K562 (cell line): ENCODE measurements around the gene DCAF16. TPM values are rescaled to one million over a fixed set of nuclear protein-coding genes. Genes with fewer than 3 reads are reported as not detected.

Source experiments
- CBX8 ChIP-seq: fragments of 200-600 bp; sonication (generic); IDR thresholded peaks from 2 replicates; pipeline ENCODE4 v1.6.1; 2012; ENCODE audit warnings: borderline replicate concordance, mixed run types, low read depth, mild to moderate bottlenecking, moderate library complexity, mixed read lengths, low read length, control low read depth, inconsistent platforms; ENCODE audit not compliant: poor library complexity, severe bottlenecking; ENCODE audit errors: extremely low read depth
- JUND ChIP-seq, 2 experiments: IDR thresholded peaks; 2 replicates in 1 of 2; 3 replicates in 1 of 2; pipeline ENCODE4 v1.6.1; 2011; ENCODE audit warnings: borderline replicate concordance in 2 of 2, low read depth in 2 of 2, low read length in 2 of 2, improper control_type of control experiment in 1 of 2, missing biosample characterization in 1 of 2, missing genetic modification characterization in 1 of 2, missing genetic modification reagents in 1 of 2
- LARP7 ChIP-seq: fragments of 450-650 bp; IDR thresholded peaks from 2 replicates; pipeline ENCODE4 v1.6.1; 2016
- NFE2L1 ChIP-seq: fragments of 450-650 bp; IDR thresholded peaks from 2 replicates; pipeline ENCODE4 v1.6.1; 2016; ENCODE audit warnings: missing genetic modification characterization, low read depth, mild to moderate bottlenecking, missing compliant biosample characterization, moderate library complexity, borderline replicate concordance
- RFX5 ChIP-seq: IDR thresholded peaks from 2 replicates; pipeline ENCODE4 v1.6.1; 2011; ENCODE audit warnings: low read depth, mild to moderate bottlenecking, improper control_type of control experiment, low read length
- SAP30 ChIP-seq: fragments of 200-600 bp; sonication (generic); IDR thresholded peaks from 2 replicates; pipeline ENCODE4 v1.6.1; 2012; ENCODE audit warnings: borderline replicate concordance, low read depth, mild to moderate bottlenecking, moderate library complexity, low read length, control low read depth, inconsistent platforms; ENCODE audit not compliant: insufficient read depth, poor library complexity, severe bottlenecking
- SMARCA5 ChIP-seq: fragments of 450-650 bp; IDR thresholded peaks from 2 replicates; pipeline ENCODE4 v1.6.1; 2016
- SNRNP70 ChIP-seq: fragments of 200-400 bp; formaldehyde crosslinking; optimal IDR thresholded peaks from 2 replicates; pipeline ENCODE3; 2017; ENCODE audit warnings: low read depth, low read length
- SPI1 ChIP-seq: IDR thresholded peaks from 2 replicates; pipeline ENCODE4 v1.6.1; 2011; ENCODE audit warnings: low read depth, low read length, control low read depth, borderline replicate concordance
- ZBTB12 ChIP-seq: fragments of 250-450 bp; sonication (Bioruptor Pico); IDR thresholded peaks from 2 replicates; pipeline ENCODE4 v1.4.0; 2020
- ZC3H4 ChIP-seq: sonication (generic); formaldehyde crosslinking; IDR thresholded peaks from 2 replicates; pipeline ENCODE4 v1.9.0; 2021; ENCODE audit warnings: missing genetic modification reagents, borderline replicate concordance
- ZNF121 ChIP-seq: sonication (generic); formaldehyde crosslinking; conservative IDR thresholded peaks from 2 replicates; pipeline ENCODE4 v1.8.0; 2022; ENCODE audit warnings: missing genetic modification reagents
- ZNF24 ChIP-seq: fragments of 450-650 bp; IDR thresholded peaks from 2 replicates; pipeline ENCODE4 v1.6.1; 2016
- ZNF408 ChIP-seq: fragments of 250-450 bp; sonication (Bioruptor Pico); IDR thresholded peaks from 2 replicates; pipeline ENCODE4 v1.4.0; 2020; ENCODE audit warnings: low read depth, mild to moderate bottlenecking, moderate library complexity
- ZNF639 ChIP-seq, 2 experiments: fragments of 200-800 bp in 1 of 2; sonication (Bioruptor generic) in 1 of 2; sonication (generic) in 1 of 2; formaldehyde crosslinking in 1 of 2; IDR thresholded peaks in 1 of 2; conservative IDR thresholded peaks in 1 of 2; 2 replicates each; pipeline versions ENCODE4 v1.5.0 to v1.6.1; 2016 to 2020; ENCODE audit warnings: missing compliant biosample characterization in 1 of 2, missing genetic modification characterization in 1 of 2, missing genetic modification reagents in 1 of 2
- polyA plus RNA-seq, 8 experiments: library from polyadenylated mRNA; depleted of rRNA in 4 of 8; stranded (reverse) in 5 of 8; unstranded in 3 of 8; fragments of >200 nt; fragmentation: Nextera tagmentation in 2 of 8; fragmentation: Illumina TruSeq in 1 of 8; extraction: Ambion mirVana in 2 of 8; extraction: Trizol in 1 of 8; gene quantifications; 2 replicates each; pipeline versions ENCODE4 v1.2.1 to v1.2.3, GENCODE V29; 2011 to 2014; ENCODE audit warnings: inconsistent platforms in 1 of 8, missing spikeins in 1 of 8
- total RNA-seq, 7 experiments: library from RNA; depleted of rRNA in 6 of 7; stranded (reverse); fragments of >200 nt in 6 of 7; fragmentation: Illumina TruSeq in 2 of 7; extraction: Trizol in 2 of 7; gene quantifications; 2 replicates each; pipeline versions ENCODE4 v1.2.1 to v1.2.3, GENCODE V29; 2011 to 2021; ENCODE audit warnings: low replicate concordance in 1 of 7
- TF ChIP-seq, protein P1 (sequence below), 3 experiments: fragments of 200-800 bp in 1 of 3; fragments of 250-450 bp in 1 of 3; fragments of 450-650 bp in 1 of 3; sonication (Bioruptor Pico) in 1 of 3; sonication (Bioruptor generic) in 1 of 3; formaldehyde crosslinking in 1 of 3; IDR thresholded peaks; 2 replicates each; pipeline versions ENCODE4 v1.6.1 to v1.8.0; 2016 to 2022; ENCODE audit warnings: mild to moderate bottlenecking in 2 of 3, missing genetic modification characterization in 2 of 3, missing compliant biosample characterization in 1 of 3, moderate library complexity in 1 of 3
- TF ChIP-seq, protein P2 (sequence below), 2 experiments: IDR thresholded peaks in 1 of 2; conservative IDR thresholded peaks in 1 of 2; 2 replicates each; pipeline ENCODE4 v1.6.1; 2016; ENCODE audit warnings: low read depth in 2 of 2, mild to moderate bottlenecking in 1 of 2, missing compliant biosample characterization in 1 of 2, missing genetic modification characterization in 1 of 2, moderate library complexity in 1 of 2

The DCAF16 gene
- total and polyA plus RNA-seq, 9 of the 15 experiments (the other 6 are each of a cell fraction or from before 2014, with no cell fraction given), result 20.5 to 82.8 (median 67.8) TPM

- no peak for TF ChIP-seq ZNF639 (CRISPR knock-in tag; conservative IDR thresholded peaks at IDR 0.05 in 1 of 2, IDR thresholded peaks at IDR 0.05 in 1 of 2)
- TF ChIP-seq ZC3H4, result no peak
- TF ChIP-seq NFE2L1 (tag), result peak; percentile 17; the same call in 1 of the 2 replicates
- no peak for TF ChIP-seq SMARCA5
- TF ChIP-seq, protein P1, sequence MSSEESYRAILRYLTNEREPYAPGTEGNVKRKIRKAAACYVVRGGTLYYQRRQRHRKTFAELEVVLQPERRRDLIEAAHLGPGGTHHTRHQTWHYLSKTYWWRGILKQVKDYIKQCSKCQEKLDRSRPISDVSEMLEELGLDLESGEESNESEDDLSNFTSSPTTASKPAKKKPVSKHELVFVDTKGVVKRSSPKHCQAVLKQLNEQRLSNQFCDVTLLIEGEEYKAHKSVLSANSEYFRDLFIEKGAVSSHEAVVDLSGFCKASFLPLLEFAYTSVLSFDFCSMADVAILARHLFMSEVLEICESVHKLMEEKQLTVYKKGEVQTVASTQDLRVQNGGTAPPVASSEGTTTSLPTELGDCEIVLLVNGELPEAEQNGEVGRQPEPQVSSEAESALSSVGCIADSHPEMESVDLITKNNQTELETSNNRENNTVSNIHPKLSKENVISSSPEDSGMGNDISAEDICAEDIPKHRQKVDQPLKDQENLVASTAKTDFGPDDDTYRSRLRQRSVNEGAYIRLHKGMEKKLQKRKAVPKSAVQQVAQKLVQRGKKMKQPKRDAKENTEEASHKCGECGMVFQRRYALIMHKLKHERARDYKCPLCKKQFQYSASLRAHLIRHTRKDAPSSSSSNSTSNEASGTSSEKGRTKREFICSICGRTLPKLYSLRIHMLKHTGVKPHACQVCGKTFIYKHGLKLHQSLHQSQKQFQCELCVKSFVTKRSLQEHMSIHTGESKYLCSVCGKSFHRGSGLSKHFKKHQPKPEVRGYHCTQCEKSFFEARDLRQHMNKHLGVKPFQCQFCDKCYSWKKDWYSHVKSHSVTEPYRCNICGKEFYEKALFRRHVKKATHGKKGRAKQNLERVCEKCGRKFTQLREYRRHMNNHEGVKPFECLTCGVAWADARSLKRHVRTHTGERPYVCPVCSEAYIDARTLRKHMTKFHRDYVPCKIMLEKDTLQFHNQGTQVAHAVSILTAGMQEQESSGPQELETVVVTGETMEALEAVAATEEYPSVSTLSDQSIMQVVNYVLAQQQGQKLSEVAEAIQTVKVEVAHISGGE (CRISPR knock-in tag; IDR thresholded peaks at IDR 0.05), result no peak
- no peak for TF ChIP-seq CBX8
- TF ChIP-seq RFX5, result no peak
- no peak for TF ChIP-seq ZBTB12
- 0 out of 2 replicates have a peak, but pooled peaks have one; percentile 28 for TF ChIP-seq SPI1
- peak; percentile 92 for TF ChIP-seq ZNF121 (CRISPR knock-in tag)
- TF ChIP-seq SNRNP70, result no peak
- TF ChIP-seq ZNF24, result no peak
- no peak for TF ChIP-seq SAP30
- no peak for TF ChIP-seq ZNF408 (CRISPR knock-in tag)
- no peak for TF ChIP-seq LARP7
- TF ChIP-seq, protein P2, sequence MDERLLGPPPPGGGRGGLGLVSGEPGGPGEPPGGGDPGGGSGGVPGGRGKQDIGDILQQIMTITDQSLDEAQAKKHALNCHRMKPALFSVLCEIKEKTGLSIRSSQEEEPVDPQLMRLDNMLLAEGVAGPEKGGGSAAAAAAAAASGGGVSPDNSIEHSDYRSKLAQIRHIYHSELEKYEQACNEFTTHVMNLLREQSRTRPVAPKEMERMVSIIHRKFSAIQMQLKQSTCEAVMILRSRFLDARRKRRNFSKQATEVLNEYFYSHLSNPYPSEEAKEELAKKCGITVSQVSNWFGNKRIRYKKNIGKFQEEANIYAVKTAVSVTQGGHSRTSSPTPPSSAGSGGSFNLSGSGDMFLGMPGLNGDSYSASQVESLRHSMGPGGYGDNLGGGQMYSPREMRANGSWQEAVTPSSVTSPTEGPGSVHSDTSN (CRISPR knock-in tag; IDR thresholded peaks at IDR 0.05; ENCODE audit: low read depth), result no peak
- TF ChIP-seq, protein P2 (tag; conservative IDR thresholded peaks at IDR 0.05; ENCODE audit: low read depth), result no peak
- TF ChIP-seq JUND (IDR thresholded peaks at IDR 0.05; ENCODE audit: borderline replicate concordance, low read depth, low read length), result peak; percentile 28; the same call in 1 of the 2 replicates
- TF ChIP-seq JUND (tag; IDR thresholded peaks at IDR 0.05; ENCODE audit: borderline replicate concordance, low read depth, low read length), result no peak
These were observed 3.6 kb upstream of the DCAF16 start (continued) for GRCh38 chr4:17814140-17814539.
